GM12801 (cell line): ENCODE results near the gene MAGI2.

Experiments used
- CTCF ChIP-seq: IDR thresholded peaks from one replicate; pipeline ENCODE4 v1.5.1; 2011; ENCODE audit warnings: control low read depth; ENCODE audit not compliant: insufficient read length; ENCODE audit errors: extremely low read depth

Gene MAGI2

GRCh38 chr7:79329464-79329863, 124.0 kb downstream of the MAGI2 start:
- TF ChIP-seq CTCF, result no peak

DNA sequence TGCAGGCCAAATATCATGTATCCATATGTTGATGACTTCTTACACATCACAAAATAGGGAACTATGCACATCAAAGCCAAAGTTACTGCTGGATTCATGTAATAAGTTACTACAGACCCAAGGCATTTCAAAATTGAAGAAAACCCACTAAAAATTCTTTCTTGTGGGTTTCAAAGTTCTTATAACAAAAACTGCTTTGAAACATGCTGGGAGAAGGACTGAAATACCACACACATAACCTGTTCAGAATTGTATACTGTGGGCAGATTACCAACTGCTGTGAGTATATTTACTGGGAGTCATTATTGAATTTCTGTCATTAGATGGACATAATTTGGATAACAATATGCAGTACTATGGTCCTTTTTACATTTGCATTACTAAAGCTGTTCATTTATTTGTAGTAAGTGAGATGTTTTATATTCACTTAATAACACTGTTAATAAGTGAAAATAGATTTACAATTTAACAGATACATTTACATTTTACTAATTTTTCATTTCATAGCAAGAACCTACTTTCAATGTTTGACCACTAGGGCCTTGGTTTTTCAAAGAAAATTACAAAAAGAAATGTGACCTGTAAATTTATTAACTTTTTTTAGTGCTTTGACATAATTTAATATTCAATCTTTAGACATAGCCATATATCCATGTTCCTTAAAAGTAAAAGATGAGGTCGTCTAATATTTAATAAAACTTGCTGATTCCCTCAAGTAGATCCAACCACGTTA, 132.6 kb downstream of the MAGI2 start:
- TF ChIP-seq CTCF, result no peak

DNA sequence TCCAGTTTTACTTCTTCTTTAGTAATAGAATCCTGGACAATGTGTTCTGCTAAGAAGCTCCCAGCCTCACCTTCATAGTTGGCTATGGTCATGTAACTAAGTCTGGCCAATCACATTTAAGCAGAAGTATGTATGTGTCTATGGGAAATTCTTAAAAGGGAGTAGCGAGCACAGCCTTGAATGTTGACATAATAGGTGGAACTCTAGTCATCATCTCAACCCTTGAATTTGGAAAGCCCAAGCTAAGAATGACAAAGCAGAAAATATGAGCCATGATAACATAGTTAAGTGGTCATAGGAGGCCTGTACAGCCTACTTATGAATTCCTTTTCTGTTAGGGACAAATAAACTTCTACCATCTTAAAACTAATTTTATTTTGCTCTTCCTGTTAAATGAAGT, 134.1 kb downstream of the MAGI2 start:
- TF ChIP-seq CTCF, result no peak

- no peak for TF ChIP-seq CTCF
Measured at GRCh38 chr7:79317728-79318127, 135.7 kb downstream of the MAGI2 start.

- no peak for TF ChIP-seq CTCF
Measured at GRCh38 chr7:79312022-79312421, 141.4 kb downstream of the MAGI2 start.

GRCh38 chr7:79308192-79308591, 145.3 kb downstream of the MAGI2 start:
- no peak for TF ChIP-seq CTCF

- TF ChIP-seq CTCF, result no peak
Measured at GRCh38 chr7:79307376-79307775, 146.1 kb downstream of the MAGI2 start.
